Breast epithelium (tissue), 4 donors: ENCODE data around the gene ETFBKMT. TPM values are rescaled to one million over a fixed set of nuclear protein-coding genes. Genes with fewer than 3 reads are reported as not detected.

Source experiments
- DNase-seq, 2 donors: peaks; one replicate each; pipeline ENCODE4 v3.0.0-alpha.2; 2019; ENCODE audit warnings: low spot score in 2 of 2
- H3K27ac ChIP-seq, 2 donors: fragments of 200-600 bp; sonication (generic) in 1 of 2; one replicate each; pipeline ENCODE4 v1.5.1; 2016 to 2019; ENCODE audit warnings: mild to moderate bottlenecking in 1 of 2
- H3K27me3 ChIP-seq, 2 donors: fragments of 200-600 bp; sonication (generic) in 1 of 2; one replicate each; pipeline versions ENCODE4 v1.5.1 to v1.6.0; 2017 to 2019; ENCODE audit warnings: control low read depth in 1 of 2, mild to moderate bottlenecking in 1 of 2
- H3K36me3 ChIP-seq: fragments of 200-600 bp; one replicate; pipeline ENCODE4 v1.5.1; 2019
- H3K4me1 ChIP-seq, 2 donors: fragments of 200-600 bp; sonication (generic); one replicate each; pipeline ENCODE4 v1.5.1; 2016 to 2019; ENCODE audit warnings: control low read depth in 1 of 2
- H3K4me3 ChIP-seq, 3 donors: fragments of 200-600 bp; sonication (generic); 1 replicate in 2 of 3; 2 replicates in 1 of 3; pipeline ENCODE4 v1.5.1; 2016 to 2019; ENCODE audit warnings: mild to moderate bottlenecking in 3 of 3, moderate library complexity in 2 of 3
- H3K9me3 ChIP-seq, 2 donors: fragments of 200-600 bp; sonication (generic) in 1 of 2; one replicate each; pipeline ENCODE4 v1.5.1; 2016 to 2019; ENCODE audit warnings: control low read depth in 1 of 2
- CTCF ChIP-seq, 3 donors: fragments of 450-650 bp; IDR thresholded peaks; one replicate each; pipeline ENCODE4 v1.5.1; 2016 to 2017; ENCODE audit warnings: antibody characterized with exemption in 3 of 3, mild to moderate bottlenecking in 3 of 3, moderate library complexity in 3 of 3
- POLR2A ChIP-seq: fragments of 450-650 bp; IDR thresholded peaks from one replicate; pipeline ENCODE4 v1.6.1; 2016; ENCODE audit warnings: antibody characterized with exemption, mild to moderate bottlenecking, moderate library complexity
- POLR2AphosphoS5 ChIP-seq, 3 donors: sonication (generic); formaldehyde crosslinking; IDR thresholded peaks; one replicate each; pipeline ENCODE4 v1.6.1; 2017; ENCODE audit warnings: antibody characterized with exemption in 3 of 3
- intact Hi-C: fragments of 100-400 bp; cut with DNase I; formaldehyde crosslinking; loops from one replicate; pipeline ENCODE4 v1.15.1; 2023; ENCODE audit warnings: low total_unique reads
- total RNA-seq, 3 donors: library from RNA; depleted of rRNA; stranded (reverse); fragments of >200 nt; gene quantifications; one replicate each; pipeline ENCODE4 v1.1.0, GENCODE V29; 2016

Gene ETFBKMT
- total RNA-seq, 3 donors from 2014 or later: 3.0 to 4.9 (median 4.8) TPM

GRCh38 chr12:31622038-31622437 is 37.5 kb upstream of the ETFBKMT start:
- H3K4me1 ChIP-seq: no peaks in the 10 kb centered on the region
- H3K9me3 ChIP-seq: no peaks in the 10 kb centered on the region
- no peak overlapping the region for H3K27ac ChIP-seq
- H3K4me3 ChIP-seq: no peak overlapping the region
- no peaks in the 10 kb centered on the region for H3K36me3 ChIP-seq
- TF ChIP-seq POLR2AphosphoS5 (IDR thresholded peaks at IDR 0.05) (no peak), POLR2A (no peak), CTCF (IDR thresholded peaks at IDR 0.05) (no peak)
- intact Hi-C loops: no loop called here
- H3K27me3 ChIP-seq: no peaks in the 10 kb centered on the region
- no peak for DNase-seq

- H3K27ac ChIP-seq: no peak overlapping the region
- H3K4me3 ChIP-seq: no peak overlapping the region
- no peaks in the 10 kb centered on the region for H3K9me3 ChIP-seq
- no peak for TF ChIP-seq POLR2A
- no peak for TF ChIP-seq CTCF (IDR thresholded peaks at IDR 0.05)
- no peak for TF ChIP-seq POLR2AphosphoS5 (IDR thresholded peaks at IDR 0.05)
- H3K36me3 ChIP-seq: no peaks in the 10 kb centered on the region
- no peak for DNase-seq
- no peaks in the 10 kb centered on the region for H3K27me3 ChIP-seq
- H3K4me1 ChIP-seq: no peaks in the 10 kb centered on the region
- intact Hi-C loops: no loop called here
Observed at GRCh38 chr12:31626270-31626995, 33.1 kb upstream of the ETFBKMT start.

- H3K9me3 ChIP-seq: no peaks in the 10 kb centered on the region
- no peaks in the 10 kb centered on the region for H3K27me3 ChIP-seq
- no peaks in the 10 kb centered on the region for H3K36me3 ChIP-seq
- intact Hi-C loops: no loop called here
- no peak overlapping the region for H3K27ac ChIP-seq
- no peak overlapping the region for H3K4me3 ChIP-seq
- TF ChIP-seq POLR2AphosphoS5 (IDR thresholded peaks at IDR 0.05) (no peak), CTCF (IDR thresholded peaks at IDR 0.05) (no peak), POLR2A (no peak)
- DNase-seq: no peak
- H3K4me1 ChIP-seq: no peaks in the 10 kb centered on the region
Observed at GRCh38 chr12:31627456-31628054, 31.9 kb upstream of the ETFBKMT start.

GRCh38 chr12:31629756-31630732 is 29.4 kb upstream of the ETFBKMT start:
- no peak overlapping the region for H3K27ac ChIP-seq
- no peaks in the 10 kb centered on the region for H3K36me3 ChIP-seq
- H3K27me3 ChIP-seq: no peaks in the 10 kb centered on the region
- TF ChIP-seq POLR2AphosphoS5 (IDR thresholded peaks at IDR 0.05) (no peak), CTCF (IDR thresholded peaks at IDR 0.05) (no peak)
- H3K9me3 ChIP-seq: no peaks in the 10 kb centered on the region
- no peak overlapping the region for H3K4me3 ChIP-seq
- intact Hi-C loops: loop anchor here (10.0 kb wide), 1 partner anchor 225 kb away; no protein-coding TSS in a partner anchor
- H3K4me1 ChIP-seq: no peaks in the 10 kb centered on the region
- no peak for DNase-seq
